GM19238 (cell line): ENCODE results near the gene PTPA.

Source experiments
- DNase-seq: peaks from one replicate; pipeline ENCODE4 v3.0.0; 2011; ENCODE audit warnings: low spot score; ENCODE audit not compliant: insufficient read length

PTPA gene

GRCh38 chr9:129110740-129111527 lies at the start of gene PTPA, which contains the start of gene CRAT:
Gene PTPA (plus strand): TSS chr9:129111415. CDS start chr9:129111601, 186 bp downstream.
Gene CRAT (minus strand): TSS chr9:129110793. CDS start chr9:129110509, 284 bp downstream.
- DNase-seq, result peak; percentile 99

- no peak for DNase-seq
Measured at GRCh38 chr9:129063061-129063460, 48.2 kb upstream of the PTPA start.

DNA sequence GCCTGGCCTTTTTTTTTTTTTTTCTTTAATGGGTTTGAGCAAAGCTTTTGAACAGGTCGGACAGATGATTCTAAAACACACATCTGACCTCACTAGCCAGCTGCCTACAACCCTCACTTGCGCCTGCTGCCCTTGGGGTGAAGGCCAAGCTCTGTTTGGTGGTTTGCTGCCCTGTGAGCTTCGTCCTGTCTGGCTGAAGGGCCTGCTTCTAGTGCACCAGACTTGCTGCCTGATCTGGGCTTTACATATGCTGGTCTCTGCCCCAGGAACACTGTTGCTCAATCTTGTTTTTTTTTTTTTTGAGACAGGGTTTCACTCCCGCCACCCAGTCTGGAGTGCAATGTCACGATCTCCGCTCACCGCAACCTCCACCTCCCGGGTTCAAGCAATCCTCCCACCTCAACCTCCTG lies 46.7 kb upstream of the PTPA start:
- DNase-seq, result no peak

GRCh38 chr9:129068110-129068509 lies 43.1 kb upstream of the PTPA start:
- DNase-seq, result no peak

- peak; percentile 63 for DNase-seq
Measured at GRCh38 chr9:129068990-129069861, 42.0 kb upstream of the PTPA start.

- DNase-seq, result no peak
Measured at GRCh38 chr9:129069862-129070641, 41.2 kb upstream of the PTPA start.

DNA sequence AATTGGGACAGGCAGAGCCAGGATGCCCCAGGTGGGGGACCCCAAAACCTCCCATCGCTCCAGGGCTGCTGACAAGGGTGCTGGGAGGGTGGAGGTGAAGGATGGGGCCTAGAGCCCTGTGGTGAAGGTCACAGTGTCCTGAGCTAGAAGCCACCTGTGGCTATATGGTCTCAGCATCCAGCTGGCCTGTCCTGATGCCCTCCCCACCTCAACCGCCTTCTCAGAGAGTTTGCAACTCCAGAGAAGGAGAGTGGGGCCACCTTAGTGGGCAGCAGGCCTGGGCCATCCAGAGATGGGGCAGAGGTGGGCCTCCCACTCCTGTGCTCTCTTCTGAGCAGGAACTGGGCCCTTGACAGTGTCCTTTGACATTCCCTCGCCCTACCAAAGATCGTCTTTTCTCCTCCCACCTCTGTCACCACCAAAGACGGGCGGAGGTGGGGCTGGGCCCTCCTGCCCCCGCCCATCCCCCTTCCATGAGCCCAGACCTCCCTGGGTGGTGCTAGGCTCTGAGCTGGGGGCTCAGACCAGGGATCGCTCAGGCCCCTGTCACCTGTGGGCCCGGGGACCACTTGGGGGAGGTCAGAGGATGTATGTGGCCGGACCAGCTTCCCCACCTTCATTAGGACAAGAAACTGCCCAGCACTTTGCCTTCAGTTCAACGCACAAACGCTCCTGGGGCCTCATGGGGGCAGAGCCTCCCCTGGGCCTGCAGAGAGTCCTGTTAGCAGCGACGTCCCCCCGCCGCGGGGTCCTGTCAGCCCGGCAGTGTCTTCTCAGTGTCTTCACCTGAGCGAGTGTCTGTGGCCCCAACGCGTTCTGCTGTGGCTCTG lies 40.3 kb upstream of the PTPA start:
- no peak for DNase-seq

DNA sequence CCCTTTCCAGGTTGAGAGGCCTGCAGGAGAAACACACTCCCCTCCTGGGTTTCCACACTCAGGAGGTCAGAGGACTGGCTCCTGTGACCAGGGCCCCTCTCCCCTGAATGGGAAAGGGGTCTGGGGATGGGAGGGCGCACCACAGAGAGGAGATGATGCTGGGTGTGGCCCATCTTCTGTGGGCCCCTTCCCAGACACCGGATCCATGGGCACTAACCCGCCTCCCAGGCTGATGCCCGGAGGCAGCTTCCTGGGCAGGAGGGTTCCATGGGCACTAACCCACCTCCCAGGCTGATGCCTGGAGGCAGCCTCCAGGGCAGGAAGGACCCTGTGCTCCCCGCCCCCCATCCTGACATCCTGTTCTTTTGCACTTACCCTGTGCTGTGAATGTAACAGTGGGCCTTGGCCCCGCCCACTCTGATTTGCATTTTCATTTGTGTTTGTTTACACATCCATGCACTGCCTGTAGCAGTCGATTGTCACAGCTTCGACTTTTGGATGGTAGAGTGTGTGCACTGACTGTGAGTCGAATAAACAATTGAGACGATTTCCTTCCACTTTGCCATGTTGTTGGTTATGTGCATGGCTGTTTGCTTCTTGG lies 39.6 kb upstream of the PTPA start:
- DNase-seq, result no peak

DNA sequence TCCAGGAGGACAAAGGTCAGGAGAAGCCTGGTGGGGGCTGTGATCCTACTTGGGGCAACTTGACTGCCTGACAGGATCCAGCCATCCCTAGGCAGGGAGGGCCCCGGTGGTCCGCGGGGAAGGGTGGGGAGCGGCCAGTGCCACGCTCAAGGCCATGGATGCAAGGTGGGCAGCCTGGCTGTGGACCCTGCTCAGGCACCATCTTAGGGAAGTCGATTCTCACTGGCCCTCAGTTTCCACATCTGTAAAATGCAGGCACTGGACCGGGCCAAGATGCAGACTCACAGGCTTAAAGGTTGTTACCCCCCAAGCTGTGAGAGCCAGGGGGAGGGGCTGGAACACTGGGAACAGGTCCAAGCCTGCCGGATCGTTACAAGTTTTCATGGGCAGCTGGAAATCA lies 39.0 kb upstream of the PTPA start:
- no peak for DNase-seq

- no peak for DNase-seq
Measured at GRCh38 chr9:129073404-129073803, 37.8 kb upstream of the PTPA start.

- DNase-seq, result no peak
Measured at GRCh38 chr9:129074106-129074505, 37.1 kb upstream of the PTPA start.

- no peak for DNase-seq
Measured at GRCh38 chr9:129075996-129076639, 35.1 kb upstream of the PTPA start.

- DNase-seq, result no peak
Measured at GRCh38 chr9:129076640-129077037, 34.6 kb upstream of the PTPA start.

- no peak for DNase-seq
Measured at GRCh38 chr9:129077236-129077635, 34.0 kb upstream of the PTPA start.

DNA sequence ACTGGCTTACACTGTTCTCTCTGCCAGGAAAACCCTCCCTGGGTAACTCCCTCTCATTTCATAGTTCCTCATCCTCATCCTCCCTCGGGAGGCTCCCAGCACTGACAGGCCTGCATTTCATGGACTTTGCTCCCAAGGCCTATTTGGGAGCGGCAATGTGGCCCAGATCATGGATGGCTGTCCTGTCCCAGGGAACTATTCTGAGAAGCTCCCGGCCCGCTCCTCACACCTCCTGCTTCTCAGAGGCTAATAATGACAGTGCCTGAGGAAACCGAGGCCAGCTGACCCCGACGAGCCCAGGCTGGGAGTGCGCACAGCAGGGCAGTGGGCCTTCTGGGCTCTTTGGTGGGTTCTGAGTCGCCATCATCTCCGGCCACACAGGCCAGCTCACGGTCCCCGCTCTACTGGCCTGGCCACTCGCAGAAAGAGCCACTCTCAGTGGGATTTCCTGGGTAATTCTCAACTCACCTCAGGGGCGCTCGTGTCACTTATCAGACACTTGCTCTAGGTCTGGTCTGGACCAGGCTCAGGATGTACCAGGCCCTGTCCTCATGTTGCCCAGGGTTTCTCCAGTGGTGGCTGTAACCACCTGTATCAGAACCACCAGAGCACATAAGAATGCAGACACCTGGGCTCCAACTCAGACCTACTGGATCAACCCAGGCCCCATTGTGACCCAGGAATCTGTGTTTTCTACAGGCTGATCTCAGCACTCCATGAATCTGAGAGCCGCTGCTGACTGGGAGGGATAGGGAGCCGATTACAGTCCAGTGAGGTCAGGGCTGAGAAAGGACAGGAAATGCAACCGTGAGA lies 32.3 kb upstream of the PTPA start:
- DNase-seq, result no peak

DNA sequence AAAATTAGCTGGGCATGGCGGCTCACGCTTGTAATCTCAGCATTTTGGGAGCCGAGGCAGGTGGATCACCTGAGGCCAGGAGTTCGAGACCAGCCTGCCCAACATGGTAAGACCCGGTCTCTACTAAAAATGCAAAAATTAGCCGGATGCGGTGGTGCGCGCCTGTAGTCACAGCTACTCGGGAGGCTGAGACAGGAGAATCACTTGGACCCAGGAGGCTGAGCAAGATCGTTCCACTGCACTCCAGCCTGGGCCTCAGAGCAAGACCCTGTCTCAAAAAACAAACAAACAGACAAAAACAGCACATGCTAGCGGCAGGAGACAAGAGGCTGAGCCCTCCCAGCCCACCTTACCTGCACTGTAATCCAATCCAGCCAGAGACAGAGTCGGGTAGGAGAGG lies 31.4 kb upstream of the PTPA start:
- no peak for DNase-seq

- no peak for DNase-seq
Measured at GRCh38 chr9:129080298-129080600, 31.0 kb upstream of the PTPA start.

GRCh38 chr9:129080601-129081387 lies 30.4 kb upstream of the PTPA start, which contains the start of gene DOLPP1:
Gene DOLPP1 (plus strand): TSS chr9:129081111. CDS start chr9:129081132, 21 bp downstream.
- DNase-seq, result peak; percentile 100
